Right lobe of liver (tissue), 6 donors: Measurements from ENCODE around the gene SPARCL1. TPM values are rescaled to one million over a fixed set of nuclear protein-coding genes. Genes with fewer than 3 reads are reported as not detected.

Experiments
- ATAC-seq, 4 donors: fragments of 200-7000 bp; cut with Tn5 transposase; one replicate each; pipeline ENCODE4 v1.9.1; 2020; ENCODE audit warnings: mild to moderate bottlenecking in 4 of 4, moderate library complexity in 4 of 4
- DNase-seq, 3 donors: peaks; one replicate each; pipeline ENCODE4 v3.0.0-alpha.2; 2020
- H3K27ac ChIP-seq, 3 donors: fragments of 200-600 bp; one replicate each; pipeline ENCODE4 v1.8.0; 2022
- H3K27me3 ChIP-seq, 2 donors: fragments of 200-600 bp; one replicate each; pipeline ENCODE4 v1.8.0; 2022
- H3K36me3 ChIP-seq, 4 donors: fragments of 200-600 bp; sonication (generic) in 1 of 4; one replicate each; pipeline versions ENCODE4 v1.5.1 to v1.8.0; 2017 to 2022; ENCODE audit warnings: control low read depth in 1 of 4
- H3K4me1 ChIP-seq, 4 donors: fragments of 200-600 bp; sonication (generic) in 1 of 4; one replicate each; pipeline versions ENCODE4 v1.5.1 to v1.8.0; 2017 to 2022; ENCODE audit warnings: control low read depth in 1 of 4
- H3K4me3 ChIP-seq, 3 donors: fragments of 200-600 bp; one replicate each; pipeline ENCODE4 v1.8.0; 2022
- H3K9me3 ChIP-seq, 4 donors: fragments of 200-600 bp; sonication (generic) in 1 of 4; one replicate each; pipeline versions ENCODE4 v1.5.1 to v1.8.0; 2017 to 2022; ENCODE audit warnings: control low read depth in 1 of 4
- CTCF ChIP-seq, 4 donors: fragments of 200-600 bp in 3 of 4; fragments of 450-650 bp in 1 of 4; IDR thresholded peaks; one replicate each; pipeline versions ENCODE4 v1.5.1 to v1.8.0; 2016 to 2022; ENCODE audit warnings: antibody characterized with exemption in 4 of 4, mild to moderate bottlenecking in 2 of 4
- POLR2A ChIP-seq: fragments of 450-650 bp; IDR thresholded peaks from one replicate; pipeline ENCODE4 v1.6.1; 2017; ENCODE audit warnings: antibody characterized with exemption, mild to moderate bottlenecking
- WGBS: methylation state at CpG from one replicate; pipeline ENCODE4 v1.1.6; 2018; ENCODE audit warnings: low coverage, low lambda C conversion rate; ENCODE audit not compliant: insufficient coverage; ENCODE audit errors: missing lambda C conversion rate; 5-methylcytosine and 5-hydroxymethylcytosine counted together
- intact Hi-C, 2 donors: fragments of 100-400 bp; cut with DNase I; formaldehyde crosslinking; loops; one replicate each; pipeline versions ENCODE4 v1.11.2 to v1.14.1; 2022
- total RNA-seq, 6 experiments: library from RNA; depleted of rRNA in 2 of 6; stranded (reverse); fragments of >200 nt in 2 of 6; fragmentation: NEBNext Ultra II Directional in 3 of 6; extraction: Animal tissue kit (Norgen Biotek cat#: 25700) in 3 of 6; gene quantifications; one replicate each; pipeline versions ENCODE4 v1.1.0 to v1.2.4, GENCODE V29; 2016 to 2023
- donor health status: DM: no; HTN: yes; CAD: no.
- donor health status: DM: no; HTN: no; CAD: no.
- donor health status: DM: no; HTN: no; CAD: no.
- donor health status: DM: no; HTN: yes; CAD: no.
- donor health status: DM: no; HTN: yes; CAD: no.

Gene SPARCL1
- total RNA-seq, 6 experiments from 2014 or later = 5.3 to 14.3 (median 9.1) TPM

- DNase-seq (no peak), ATAC-seq (no peak)
- Histone ChIP-seq H3K36me3 (no peaks in the 10 kb centered on the region), H3K9me3 (no peaks in the 10 kb centered on the region), H3K27me3 (no peaks in the 10 kb centered on the region), H3K4me1 (peaks cover 0 to 10% (median 0%) of the 10 kb centered on the region in 4 donors), H3K27ac (no peak overlapping the region), H3K4me3 (no peak overlapping the region)
- WGBS = 73% methylated on average over 1 of the region's 1 CpG
- intact Hi-C loops = no loop called here
- TF ChIP-seq POLR2A (no peak), CTCF (IDR thresholded peaks at IDR 0.05) (no peak)
Observed at GRCh38 chr4:87532109-87532508, 2.9 kb upstream of the SPARCL1 start.

- intact Hi-C loops = no loop called here
- 79% methylated on average over 5 of the region's 5 CpGs for WGBS
- no peak overlapping the region for H3K4me3 ChIP-seq
- ATAC-seq (no peak), DNase-seq (no peak)
- H3K4me1 ChIP-seq = peaks cover 0 to 10% (median 0%) of the 10 kb centered on the region in 4 donors
- H3K36me3 ChIP-seq = no peaks in the 10 kb centered on the region
- peak overlapping the region in 1 of 3 donors; percentile 6 for H3K27ac ChIP-seq
- no peaks in the 10 kb centered on the region for H3K9me3 ChIP-seq
- no peak for TF ChIP-seq CTCF (IDR thresholded peaks at IDR 0.05)
- no peak for TF ChIP-seq POLR2A
- no peaks in the 10 kb centered on the region for H3K27me3 ChIP-seq
Observed at GRCh38 chr4:87531621-87532020, 2.4 kb upstream of the SPARCL1 start.

- 30% methylated on average over 1 of the region's 4 CpGs for WGBS
Observed at GRCh38 chr4:87530868-87531267, 1.7 kb upstream of the SPARCL1 start.

GRCh38 chr4:87530229-87530628 is 1.1 kb upstream of the SPARCL1 start:
- no peak overlapping the region for H3K27ac ChIP-seq

More at GRCh38 chr4:87530868-87531267, 1.7 kb upstream of the SPARCL1 start:
- TF ChIP-seq POLR2A (no peak), CTCF (IDR thresholded peaks at IDR 0.05) (no peak)
- Histone ChIP-seq H3K4me1 (peaks cover 0 to 11% (median 0%) of the 10 kb centered on the region in 4 donors), H3K27me3 (no peaks in the 10 kb centered on the region), H3K36me3 (no peaks in the 10 kb centered on the region), H3K4me3 (no peak overlapping the region), H3K9me3 (no peaks in the 10 kb centered on the region), H3K27ac (peak overlapping the region in 1 of 3 donors; percentile 6)
- ATAC-seq (peak; percentile 35 to 84 (median 52)), DNase-seq (peak in 1 of 3 donors; percentile 47)
- intact Hi-C loops = no loop called here

More at GRCh38 chr4:87530229-87530628, 1.1 kb upstream of the SPARCL1 start:
- Histone ChIP-seq H3K27me3 (no peaks in the 10 kb centered on the region), H3K9me3 (no peaks in the 10 kb centered on the region), H3K4me1 (peaks cover 0 to 18% (median 0%) of the 10 kb centered on the region in 4 donors), H3K4me3 (no peak overlapping the region), H3K36me3 (no peaks in the 10 kb centered on the region)
- TF ChIP-seq POLR2A (no peak), CTCF (IDR thresholded peaks at IDR 0.05) (no peak)
- ATAC-seq = no peak
- DNase-seq = no peak
- intact Hi-C loops = no loop called here
- 67% methylated on average over 1 of the region's 1 CpG for WGBS
